Measurements from ENCODE around the gene CDK5RAP3. TPM values are rescaled to one million over a fixed set of nuclear protein-coding genes. Genes with fewer than 3 reads are reported as not detected.

The CDK5RAP3 gene
- total and polyA plus RNA-seq, 2 experiments from 2014 or later = 92.6 to 106 TPM

DNA sequence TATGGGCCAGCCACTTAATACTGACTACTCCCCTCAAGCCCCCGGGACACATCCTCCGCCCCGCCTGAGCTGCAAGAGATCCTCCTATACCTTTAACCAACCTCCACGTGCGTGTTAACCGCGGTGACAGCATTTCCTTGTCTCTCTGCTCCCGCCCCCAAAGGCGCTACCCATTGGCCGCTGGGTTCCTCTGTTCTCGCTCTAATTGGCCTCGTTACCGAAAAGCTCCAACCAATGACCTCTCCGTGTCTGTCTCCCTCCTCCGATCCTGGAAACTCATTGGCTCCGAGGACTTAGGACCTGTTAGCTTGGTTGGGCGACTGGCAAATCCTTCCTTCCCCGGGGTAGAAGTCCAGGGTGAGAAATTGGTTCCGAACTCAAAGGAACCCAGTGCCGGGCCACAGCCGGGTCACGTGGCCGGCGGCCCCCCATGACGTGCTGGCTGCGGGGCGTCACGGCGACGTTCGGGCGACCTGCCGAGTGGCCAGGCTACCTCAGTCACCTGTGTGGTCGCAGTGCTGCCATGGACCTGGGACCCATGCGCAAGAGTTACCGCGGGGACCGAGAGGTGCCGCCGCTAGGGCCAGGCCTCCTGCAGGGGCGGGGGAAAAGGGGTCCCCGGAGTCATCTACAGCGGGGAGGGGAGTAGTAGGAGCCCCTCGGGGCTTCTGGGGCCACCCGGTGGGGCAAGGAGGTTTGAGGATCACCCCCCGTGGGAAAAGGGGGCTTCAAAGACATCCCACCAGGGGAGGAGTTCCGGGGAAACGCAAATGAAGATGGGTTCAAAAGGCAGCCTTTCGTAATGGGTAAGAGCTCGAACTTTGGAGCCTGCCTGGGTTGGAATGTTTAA lies 29.4 kb upstream of the CDK5RAP3 start, which contains the start of gene PNPO:
Gene PNPO, plus strand, starts transcription at position 326 of the 850 bp plus-strand sequence. Its CDS starts 105 bp downstream, at position 431.
- H3K79me2 ChIP-seq (replicated peaks; ENCODE audit: insufficient read depth) = no peaks in the 10 kb centered on the region
- no peaks in the 10 kb centered on the region for H3K36me3 ChIP-seq (ENCODE audit: insufficient read depth)
- Mint-ChIP-seq H3K36me3 (ENCODE audit: low read depth) (peaks cover 12% of the 10 kb centered on the region; the same call in 2 of the 3 replicates), H3K4me3 (peak within 1 kb of the TSS; percentile 81), H3K27me3 (ENCODE audit: insufficient read depth, low read depth, poor library complexity) (peaks cover 34% of the 10 kb centered on the region), H3K4me1 (peaks cover 10% of the 10 kb centered on the region), H3K27ac (no peak within 1 kb of the TSS), H3K9me3 (peaks cover 13% of the 10 kb centered on the region; the same call in 2 of the 3 replicates)
- H3K4me2 ChIP-seq = peak within 1 kb of the TSS; percentile 93
- H3K4me1 ChIP-seq (ENCODE audit: insufficient read depth) = peaks cover 9% of the 10 kb centered on the region; the same call in 1 of the 2 replicates
- no peak within 1 kb of the TSS for H3K27ac ChIP-seq (ENCODE audit: low read depth)
- H3K4me3 ChIP-seq = peak within 1 kb of the TSS; percentile 56
- ATAC-seq (peak; percentile 99), DNase-seq (ENCODE audit: low spot score) (peak; percentile 98)
- peaks cover 4% of the 10 kb centered on the region; the same call in 1 of the 2 replicates for H3K9me2 ChIP-seq (ENCODE audit: insufficient read depth)
- H3F3A ChIP-seq (replicated peaks; ENCODE audit: low read depth) = no peaks in the 10 kb centered on the region
- no peaks in the 10 kb centered on the region for H4K20me1 ChIP-seq (replicated peaks; ENCODE audit: insufficient read depth)
- peak; percentile 62 for TF ChIP-seq POLR2AphosphoS5 (IDR thresholded peaks at IDR 0.05; ENCODE audit: low read depth)
- 0 out of 2 replicates have a peak, but pooled peaks have one; percentile 6 for TF ChIP-seq CREB1 (CRISPR knock-in tag; IDR thresholded peaks at IDR 0.05; ENCODE audit: low read depth)
- no peak for TF ChIP-seq ZNF114 (CRISPR knock-in tag; IDR thresholded peaks at IDR 0.05)
- no peak for TF ChIP-seq NANOG (IDR thresholded peaks at IDR 0.05; ENCODE audit: borderline replicate concordance)
- TF ChIP-seq, protein P1, sequence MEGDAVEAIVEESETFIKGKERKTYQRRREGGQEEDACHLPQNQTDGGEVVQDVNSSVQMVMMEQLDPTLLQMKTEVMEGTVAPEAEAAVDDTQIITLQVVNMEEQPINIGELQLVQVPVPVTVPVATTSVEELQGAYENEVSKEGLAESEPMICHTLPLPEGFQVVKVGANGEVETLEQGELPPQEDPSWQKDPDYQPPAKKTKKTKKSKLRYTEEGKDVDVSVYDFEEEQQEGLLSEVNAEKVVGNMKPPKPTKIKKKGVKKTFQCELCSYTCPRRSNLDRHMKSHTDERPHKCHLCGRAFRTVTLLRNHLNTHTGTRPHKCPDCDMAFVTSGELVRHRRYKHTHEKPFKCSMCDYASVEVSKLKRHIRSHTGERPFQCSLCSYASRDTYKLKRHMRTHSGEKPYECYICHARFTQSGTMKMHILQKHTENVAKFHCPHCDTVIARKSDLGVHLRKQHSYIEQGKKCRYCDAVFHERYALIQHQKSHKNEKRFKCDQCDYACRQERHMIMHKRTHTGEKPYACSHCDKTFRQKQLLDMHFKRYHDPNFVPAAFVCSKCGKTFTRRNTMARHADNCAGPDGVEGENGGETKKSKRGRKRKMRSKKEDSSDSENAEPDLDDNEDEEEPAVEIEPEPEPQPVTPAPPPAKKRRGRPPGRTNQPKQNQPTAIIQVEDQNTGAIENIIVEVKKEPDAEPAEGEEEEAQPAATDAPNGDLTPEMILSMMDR (conservative IDR thresholded peaks at IDR 0.05; ENCODE audit: low read depth in 2 of 2) = no peak
- TF ChIP-seq EZH2phosphoT487 (IDR thresholded peaks at IDR 0.05; ENCODE audit: unreplicated experiment) = no peak
- H2AFZ ChIP-seq = peak within 1 kb of the TSS; percentile 63
- H3K27me3 ChIP-seq (ENCODE audit: insufficient read depth) = peaks cover 18% of the 10 kb centered on the region

DNA sequence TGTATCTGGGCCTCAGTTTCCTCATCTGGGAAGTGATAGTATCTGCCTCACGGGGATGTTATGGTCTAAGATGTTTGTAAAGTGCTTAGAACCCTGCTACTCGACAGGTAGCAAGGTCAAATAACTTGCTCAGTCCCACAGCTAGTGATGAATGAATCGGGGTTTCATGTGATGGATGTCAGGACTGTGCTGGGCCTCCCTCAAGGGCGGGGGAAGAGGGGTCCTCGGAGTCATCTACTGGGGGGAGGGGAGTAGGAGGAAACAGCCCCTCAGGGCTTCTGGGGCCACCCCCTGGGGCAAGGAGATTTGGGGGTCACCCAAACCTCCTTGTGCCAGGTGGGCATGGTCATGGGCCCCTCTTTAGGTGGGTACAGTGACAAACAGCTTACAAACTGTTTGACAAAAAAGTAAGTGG lies 28.8 kb upstream of the CDK5RAP3 start:
- Histone ChIP-seq H3K79me2 (replicated peaks; ENCODE audit: insufficient read depth) (no peaks in the 10 kb centered on the region), H3K9me2 (ENCODE audit: insufficient read depth) (peaks cover 4% of the 10 kb centered on the region; the same call in 1 of the 2 replicates), H3K36me3 (ENCODE audit: insufficient read depth) (no peaks in the 10 kb centered on the region), H3K27me3 (ENCODE audit: insufficient read depth) (peaks cover 18% of the 10 kb centered on the region), H3K4me2 (peak overlapping the region; percentile 93), H2AFZ (peak overlapping the region; percentile 63), H4K20me1 (replicated peaks; ENCODE audit: insufficient read depth) (no peaks in the 10 kb centered on the region), H3F3A (replicated peaks; ENCODE audit: low read depth) (no peaks in the 10 kb centered on the region), H3K4me1 (ENCODE audit: insufficient read depth) (peaks cover 9% of the 10 kb centered on the region; the same call in 1 of the 2 replicates), H3K27ac (ENCODE audit: low read depth) (no peak overlapping the region), H3K4me3 (peak overlapping the region; percentile 56)
- Mint-ChIP-seq H3K27me3 (ENCODE audit: insufficient read depth, low read depth, poor library complexity) (peaks cover 34% of the 10 kb centered on the region), H3K4me3 (peak overlapping the region; percentile 81), H3K4me1 (peaks cover 12% of the 10 kb centered on the region), H3K36me3 (ENCODE audit: low read depth) (peaks cover 12% of the 10 kb centered on the region; the same call in 2 of the 3 replicates), H3K9me3 (peaks cover 13% of the 10 kb centered on the region; the same call in 2 of the 3 replicates), H3K27ac (no peak overlapping the region)
- ATAC-seq (peak; percentile 15), DNase-seq (ENCODE audit: low spot score) (peak; percentile 21)
- TF ChIP-seq, protein P2, sequence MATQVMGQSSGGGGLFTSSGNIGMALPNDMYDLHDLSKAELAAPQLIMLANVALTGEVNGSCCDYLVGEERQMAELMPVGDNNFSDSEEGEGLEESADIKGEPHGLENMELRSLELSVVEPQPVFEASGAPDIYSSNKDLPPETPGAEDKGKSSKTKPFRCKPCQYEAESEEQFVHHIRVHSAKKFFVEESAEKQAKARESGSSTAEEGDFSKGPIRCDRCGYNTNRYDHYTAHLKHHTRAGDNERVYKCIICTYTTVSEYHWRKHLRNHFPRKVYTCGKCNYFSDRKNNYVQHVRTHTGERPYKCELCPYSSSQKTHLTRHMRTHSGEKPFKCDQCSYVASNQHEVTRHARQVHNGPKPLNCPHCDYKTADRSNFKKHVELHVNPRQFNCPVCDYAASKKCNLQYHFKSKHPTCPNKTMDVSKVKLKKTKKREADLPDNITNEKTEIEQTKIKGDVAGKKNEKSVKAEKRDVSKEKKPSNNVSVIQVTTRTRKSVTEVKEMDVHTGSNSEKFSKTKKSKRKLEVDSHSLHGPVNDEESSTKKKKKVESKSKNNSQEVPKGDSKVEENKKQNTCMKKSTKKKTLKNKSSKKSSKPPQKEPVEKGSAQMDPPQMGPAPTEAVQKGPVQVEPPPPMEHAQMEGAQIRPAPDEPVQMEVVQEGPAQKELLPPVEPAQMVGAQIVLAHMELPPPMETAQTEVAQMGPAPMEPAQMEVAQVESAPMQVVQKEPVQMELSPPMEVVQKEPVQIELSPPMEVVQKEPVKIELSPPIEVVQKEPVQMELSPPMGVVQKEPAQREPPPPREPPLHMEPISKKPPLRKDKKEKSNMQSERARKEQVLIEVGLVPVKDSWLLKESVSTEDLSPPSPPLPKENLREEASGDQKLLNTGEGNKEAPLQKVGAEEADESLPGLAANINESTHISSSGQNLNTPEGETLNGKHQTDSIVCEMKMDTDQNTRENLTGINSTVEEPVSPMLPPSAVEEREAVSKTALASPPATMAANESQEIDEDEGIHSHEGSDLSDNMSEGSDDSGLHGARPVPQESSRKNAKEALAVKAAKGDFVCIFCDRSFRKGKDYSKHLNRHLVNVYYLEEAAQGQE (IDR thresholded peaks at IDR 0.05; ENCODE audit: unreplicated experiment) = no peak
- TF ChIP-seq NANOG (IDR thresholded peaks at IDR 0.05; ENCODE audit: borderline replicate concordance) (no peak), EZH2 (IDR thresholded peaks at IDR 0.05; ENCODE audit: low read depth, unreplicated experiment) (no peak), CREB1 (CRISPR knock-in tag; IDR thresholded peaks at IDR 0.05; ENCODE audit: low read depth) (no peak), ZNF331 (CRISPR knock-in tag; IDR thresholded peaks at IDR 0.05; ENCODE audit: low read depth) (no peak), JUNB (IDR thresholded peaks at IDR 0.05; ENCODE audit: unreplicated experiment) (no peak), STAT1 (IDR thresholded peaks at IDR 0.05; ENCODE audit: unreplicated experiment) (no peak), ZNF114 (CRISPR knock-in tag; IDR thresholded peaks at IDR 0.05) (no peak), POLR2AphosphoS5 (IDR thresholded peaks at IDR 0.05; ENCODE audit: low read depth) (no peak)
